ENCODE results near the gene ASTN2. TPM values are rescaled to one million over a fixed set of nuclear protein-coding genes. Genes with fewer than 3 reads are reported as not detected.

ASTN2 gene
- total RNA-seq, 6 experiments from 2014 or later: 0.91 to 3.1 (median 2.5) TPM

DNA sequence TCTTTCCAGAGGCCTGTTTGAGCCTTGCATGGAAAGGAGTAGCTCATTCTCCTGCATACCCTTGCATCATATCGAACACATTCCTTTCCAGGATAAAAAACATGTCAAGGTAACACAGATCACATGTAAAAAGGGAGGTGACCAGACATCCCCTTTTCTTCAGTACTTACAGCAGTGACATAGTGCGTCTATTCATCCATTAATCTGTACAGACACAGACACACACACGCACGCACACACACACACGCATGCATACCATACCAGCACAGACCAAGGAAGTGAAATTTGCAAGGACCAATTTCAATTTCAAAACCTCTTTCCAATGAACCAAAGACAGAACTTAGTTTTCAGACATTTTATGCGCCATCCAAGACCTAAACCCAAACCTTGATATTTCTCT is 1005.2 kb downstream of the ASTN2 start:
- TF ChIP-seq CTCF (IDR thresholded peaks at IDR 0.05) (no peak), POLR2A (IDR thresholded peaks at IDR 0.05) (no peak)
- Histone ChIP-seq H3K36me3 (no peaks in the 10 kb centered on the region), H3K4me3 (no peak overlapping the region), H3K27ac (no peak overlapping the region), H3K27me3 (no peaks in the 10 kb centered on the region), H3K9me3 (no peaks in the 10 kb centered on the region), H3K4me1 (no peaks in the 10 kb centered on the region)
- intact Hi-C loops (cut with DNase I): no loop called here
- no peak for ATAC-seq
- DNase-seq: no peak
- 68% methylated on average over 6 of the region's 6 CpGs for WGBS (ENCODE audit: insufficient coverage, low coverage, low lambda C conversion rate, missing lambda C conversion rate)

- H3K4me3 ChIP-seq: no peak overlapping the region
- H3K4me1 ChIP-seq: no peaks in the 10 kb centered on the region
- intact Hi-C loops (cut with DNase I): no loop called here
- no peak for TF ChIP-seq CTCF (IDR thresholded peaks at IDR 0.05)
- TF ChIP-seq POLR2A (IDR thresholded peaks at IDR 0.05): no peak
- WGBS (ENCODE audit: insufficient coverage, low coverage, low lambda C conversion rate, missing lambda C conversion rate): 83% methylated on average over 2 of the region's 2 CpGs
- ATAC-seq (no peak), DNase-seq (no peak)
- no peaks in the 10 kb centered on the region for H3K36me3 ChIP-seq
- H3K27ac ChIP-seq: no peak overlapping the region
- no peaks in the 10 kb centered on the region for H3K9me3 ChIP-seq
- H3K27me3 ChIP-seq: no peaks in the 10 kb centered on the region
Measured at GRCh38 chr9:116409129-116409528, 1005.7 kb downstream of the ASTN2 start.

DNA sequence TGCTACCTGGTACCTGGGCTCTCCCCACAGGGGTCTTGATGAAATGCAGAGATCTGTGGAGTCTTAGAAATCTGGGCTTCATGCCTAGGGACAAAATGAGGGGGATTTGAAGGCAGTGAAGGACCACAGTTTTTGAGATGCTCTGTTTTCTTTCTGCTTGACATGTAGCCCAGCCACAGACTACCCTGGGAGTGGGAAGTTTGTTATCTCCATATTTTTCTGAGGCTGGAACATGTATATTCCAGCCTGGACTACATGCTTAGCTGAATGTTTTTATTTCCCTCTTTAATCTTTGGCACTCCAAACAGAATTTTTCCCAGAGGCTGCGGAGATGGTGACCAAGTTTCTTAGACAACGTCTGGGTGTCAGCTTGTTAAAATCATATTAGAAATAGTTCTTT is 1008.4 kb downstream of the ASTN2 start:
- DNase-seq: no peak
- ATAC-seq: no peak
- intact Hi-C loops (cut with DNase I): no loop called here
- no peak overlapping the region for H3K4me3 ChIP-seq
- no peaks in the 10 kb centered on the region for H3K9me3 ChIP-seq
- no peaks in the 10 kb centered on the region for H3K4me1 ChIP-seq
- TF ChIP-seq POLR2A (IDR thresholded peaks at IDR 0.05): no peak
- no peak for TF ChIP-seq CTCF (IDR thresholded peaks at IDR 0.05)
- no peaks in the 10 kb centered on the region for H3K36me3 ChIP-seq
- 85% methylated on average over 2 of the region's 2 CpGs for WGBS (ENCODE audit: insufficient coverage, low coverage, low lambda C conversion rate, missing lambda C conversion rate)
- no peak overlapping the region for H3K27ac ChIP-seq
- no peaks in the 10 kb centered on the region for H3K27me3 ChIP-seq

DNA sequence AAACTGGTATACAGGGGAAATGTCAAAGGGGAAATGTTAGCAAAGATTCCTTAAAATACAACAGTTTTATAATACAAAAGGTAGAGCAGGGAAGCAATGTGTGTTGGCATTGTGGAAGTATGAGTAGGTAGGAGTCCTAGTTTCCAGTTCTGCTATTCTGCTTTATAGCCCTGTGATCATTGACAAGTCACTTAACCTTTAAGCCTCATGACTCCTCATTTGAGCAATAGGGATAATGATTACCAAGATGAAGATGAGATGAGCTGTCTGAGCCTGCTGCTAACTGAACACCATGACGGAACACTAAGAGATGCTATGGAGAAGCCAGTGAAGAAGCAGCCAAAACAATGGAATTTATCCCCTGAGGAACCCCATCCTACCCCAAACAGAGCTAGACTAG is 1009.5 kb downstream of the ASTN2 start:
- no peaks in the 10 kb centered on the region for H3K4me1 ChIP-seq
- H3K27ac ChIP-seq: no peak overlapping the region
- H3K4me3 ChIP-seq: no peak overlapping the region
- no peaks in the 10 kb centered on the region for H3K36me3 ChIP-seq
- ATAC-seq (no peak), DNase-seq (no peak)
- no peak for TF ChIP-seq POLR2A (IDR thresholded peaks at IDR 0.05)
- no peaks in the 10 kb centered on the region for H3K27me3 ChIP-seq
- H3K9me3 ChIP-seq: no peaks in the 10 kb centered on the region
- WGBS (ENCODE audit: insufficient coverage, low coverage, low lambda C conversion rate, missing lambda C conversion rate): 100% methylated on average over 1 of the region's 1 CpG
- intact Hi-C loops (cut with DNase I): no loop called here

DNA sequence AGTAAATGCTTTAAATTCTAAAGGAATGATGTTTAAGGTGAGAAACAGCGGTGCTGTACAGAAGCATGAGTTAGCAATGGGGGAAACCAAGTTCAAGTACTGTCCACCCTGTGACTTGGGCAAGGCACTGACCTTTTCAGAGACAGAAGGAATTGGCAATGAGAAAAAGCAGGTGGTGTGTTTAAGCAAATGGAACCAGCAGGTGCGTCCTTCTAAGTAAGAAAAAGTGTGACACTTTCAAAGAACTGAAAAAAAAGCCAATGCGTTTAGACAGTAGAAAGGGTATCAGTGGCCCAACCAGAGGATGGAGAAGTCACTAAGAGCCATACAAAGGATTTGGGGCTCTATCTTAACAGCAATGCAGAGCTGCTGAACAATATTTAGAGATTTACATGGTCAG is 1010.6 kb downstream of the ASTN2 start:
- intact Hi-C loops (cut with DNase I): no loop called here
- ATAC-seq: no peak
- Histone ChIP-seq H3K9me3 (no peaks in the 10 kb centered on the region), H3K36me3 (no peaks in the 10 kb centered on the region), H3K27ac (no peak overlapping the region), H3K27me3 (no peaks in the 10 kb centered on the region), H3K4me3 (no peak overlapping the region), H3K4me1 (no peaks in the 10 kb centered on the region)
- TF ChIP-seq CTCF (IDR thresholded peaks at IDR 0.05) (no peak), POLR2A (IDR thresholded peaks at IDR 0.05) (no peak)
- no peak for DNase-seq
- WGBS (ENCODE audit: insufficient coverage, low coverage, low lambda C conversion rate, missing lambda C conversion rate): 95% methylated on average over 2 of the region's 3 CpGs

Data from right lobe of liver (tissue), 6 donors.